Fibroblast of lung (primary cell): ENCODE results near the gene AKNA. TPM values are rescaled to one million over a fixed set of nuclear protein-coding genes. Genes with fewer than 3 reads are reported as not detected.

Experiments used
- DNase-seq, 2 donors: peaks; one replicate each; pipeline versions ENCODE4 v3.0.0 to v3.0.0-alpha.2; 2010; ENCODE audit warnings: low read depth in 2 of 2
- H2AFZ ChIP-seq: 2 replicates; pipeline ENCODE4 v1.5.1; 2012; ENCODE audit warnings: low read length, control low read depth, inconsistent platforms
- H3K27ac ChIP-seq: 2 replicates; pipeline ENCODE4 v1.5.1; 2011; ENCODE audit warnings: low read length, control low read depth; ENCODE audit not compliant: insufficient read depth
- H3K27me3 ChIP-seq: 2 replicates; pipeline ENCODE4 v1.5.1; 2011; ENCODE audit warnings: mild to moderate bottlenecking, low read length; ENCODE audit not compliant: control insufficient read depth, insufficient read depth
- H3K36me3 ChIP-seq: 2 replicates; pipeline ENCODE4 v1.5.1; 2011; ENCODE audit warnings: low read length; ENCODE audit not compliant: control insufficient read depth, insufficient read depth
- H3K4me1 ChIP-seq: 2 replicates; pipeline ENCODE4 v1.5.1; 2011; ENCODE audit warnings: low read length; ENCODE audit not compliant: control insufficient read depth, insufficient read depth; ENCODE audit errors: extremely low read depth
- H3K4me2 ChIP-seq: 2 replicates; pipeline ENCODE4 v1.5.1; 2011; ENCODE audit warnings: low read length, control low read depth; ENCODE audit not compliant: insufficient read depth; ENCODE audit errors: extremely low read depth
- H3K4me3 ChIP-seq, 4 experiments: fragments of 200-600 bp in 1 of 4; sonication (generic) in 1 of 4; replicated peaks in 1 of 4; 2 replicates each; pipeline ENCODE4 v1.5.1; 2011 to 2016; ENCODE audit warnings: low read length in 4 of 4, low read depth in 3 of 4, mild to moderate bottlenecking in 3 of 4, control low read depth in 2 of 4, inconsistent platforms in 1 of 4, mixed read lengths in 1 of 4; ENCODE audit not compliant: insufficient read depth in 1 of 4; ENCODE audit errors: control extremely low read depth in 1 of 4
- H3K79me2 ChIP-seq: 2 replicates; pipeline ENCODE4 v1.5.1; 2012; ENCODE audit warnings: mild to moderate bottlenecking, low read length, inconsistent platforms; ENCODE audit not compliant: control insufficient read depth, insufficient read depth
- H3K9ac ChIP-seq: 2 replicates; pipeline ENCODE4 v1.5.1; 2011; ENCODE audit warnings: mild to moderate bottlenecking, low read length, control low read depth; ENCODE audit not compliant: insufficient read depth
- H3K9me3 ChIP-seq: 2 replicates; pipeline ENCODE4 v1.5.1; 2012; ENCODE audit warnings: low read depth, low read length; ENCODE audit not compliant: control insufficient read depth, insufficient read depth
- H4K20me1 ChIP-seq: 2 replicates; pipeline ENCODE4 v1.5.1; 2011; ENCODE audit warnings: low read length; ENCODE audit not compliant: control insufficient read depth, insufficient read depth; ENCODE audit errors: extremely low read depth
- EZH2 ChIP-seq: IDR thresholded peaks from 2 replicates; pipeline ENCODE4 v1.5.1; 2012; ENCODE audit warnings: low read length, control low read depth, mild to moderate bottlenecking; ENCODE audit errors: missing control alignments
- polyA plus RNA-seq, 2 donors: library from polyadenylated mRNA; depleted of rRNA in 1 of 2; stranded (reverse) in 1 of 2; unstranded in 1 of 2; fragments of >200 nt; gene quantifications; 2 replicates each; pipeline ENCODE4 v1.2.1, GENCODE V29; 2011 to 2012; ENCODE audit warnings: missing spikeins in 1 of 2
- total RNA-seq: library from RNA; depleted of rRNA; stranded (reverse); fragments of >200 nt; gene quantifications from 2 replicates; pipeline ENCODE4 v1.2.1, GENCODE V29; 2014
- TF ChIP-seq, protein P1 (sequence below), 2 donors: IDR thresholded peaks in 1 of 2; conservative IDR thresholded peaks in 1 of 2; 1 replicate in 1 of 2; 2 replicates in 1 of 2; pipeline ENCODE4 v1.5.1; 2011 to 2012; ENCODE audit warnings: low read length in 2 of 2, control low read depth in 1 of 2, inconsistent platforms in 1 of 2, low read depth in 1 of 2, mild to moderate bottlenecking in 1 of 2

AKNA gene
- total and polyA plus RNA-seq, 2 donors (not counting 1 experiment from before 2014, with no cell fraction given): 5.6 to 19.3 TPM

DNA sequence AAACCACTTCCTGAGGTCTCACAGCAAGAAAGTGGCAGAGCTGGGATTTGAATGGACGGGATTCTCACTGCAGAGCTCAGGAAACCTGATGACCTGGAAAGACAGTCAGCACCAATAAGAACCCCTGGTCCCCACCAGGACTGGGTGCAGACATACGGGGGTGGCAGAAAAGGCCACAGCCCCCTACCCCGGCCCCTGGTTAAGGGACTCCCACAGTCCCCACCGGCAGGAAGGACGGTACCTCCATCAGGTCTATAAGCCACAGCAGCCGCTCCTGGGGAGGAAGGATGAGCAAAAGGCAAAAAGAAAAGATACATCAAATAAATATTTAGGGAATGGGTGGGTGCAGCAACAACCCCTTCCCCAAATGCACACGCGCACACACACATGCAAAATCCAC lies 32.0 kb upstream of the AKNA start:
- Histone ChIP-seq H3K79me2 (no peaks in the 10 kb centered on the region), H3K4me1 (no peaks in the 10 kb centered on the region), H3K9me3 (no peaks in the 10 kb centered on the region), H3K36me3 (no peaks in the 10 kb centered on the region), H4K20me1 (no peaks in the 10 kb centered on the region), H3K4me2 (no peak overlapping the region), H3K4me3 (no peak overlapping the region), H3K27ac (no peak overlapping the region), H3K9ac (no peak overlapping the region), H3K27me3 (peaks cover 10% of the 10 kb centered on the region), H2AFZ (no peak overlapping the region)
- no peak for DNase-seq
- TF ChIP-seq, protein P1, sequence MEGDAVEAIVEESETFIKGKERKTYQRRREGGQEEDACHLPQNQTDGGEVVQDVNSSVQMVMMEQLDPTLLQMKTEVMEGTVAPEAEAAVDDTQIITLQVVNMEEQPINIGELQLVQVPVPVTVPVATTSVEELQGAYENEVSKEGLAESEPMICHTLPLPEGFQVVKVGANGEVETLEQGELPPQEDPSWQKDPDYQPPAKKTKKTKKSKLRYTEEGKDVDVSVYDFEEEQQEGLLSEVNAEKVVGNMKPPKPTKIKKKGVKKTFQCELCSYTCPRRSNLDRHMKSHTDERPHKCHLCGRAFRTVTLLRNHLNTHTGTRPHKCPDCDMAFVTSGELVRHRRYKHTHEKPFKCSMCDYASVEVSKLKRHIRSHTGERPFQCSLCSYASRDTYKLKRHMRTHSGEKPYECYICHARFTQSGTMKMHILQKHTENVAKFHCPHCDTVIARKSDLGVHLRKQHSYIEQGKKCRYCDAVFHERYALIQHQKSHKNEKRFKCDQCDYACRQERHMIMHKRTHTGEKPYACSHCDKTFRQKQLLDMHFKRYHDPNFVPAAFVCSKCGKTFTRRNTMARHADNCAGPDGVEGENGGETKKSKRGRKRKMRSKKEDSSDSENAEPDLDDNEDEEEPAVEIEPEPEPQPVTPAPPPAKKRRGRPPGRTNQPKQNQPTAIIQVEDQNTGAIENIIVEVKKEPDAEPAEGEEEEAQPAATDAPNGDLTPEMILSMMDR (conservative IDR thresholded peaks at IDR 0.05 in 1 of 2, IDR thresholded peaks at IDR 0.05 in 1 of 2; ENCODE audit: low read depth in 1 of 2, low read length in 2 of 2): no peak
- TF ChIP-seq EZH2: no peak

DNA sequence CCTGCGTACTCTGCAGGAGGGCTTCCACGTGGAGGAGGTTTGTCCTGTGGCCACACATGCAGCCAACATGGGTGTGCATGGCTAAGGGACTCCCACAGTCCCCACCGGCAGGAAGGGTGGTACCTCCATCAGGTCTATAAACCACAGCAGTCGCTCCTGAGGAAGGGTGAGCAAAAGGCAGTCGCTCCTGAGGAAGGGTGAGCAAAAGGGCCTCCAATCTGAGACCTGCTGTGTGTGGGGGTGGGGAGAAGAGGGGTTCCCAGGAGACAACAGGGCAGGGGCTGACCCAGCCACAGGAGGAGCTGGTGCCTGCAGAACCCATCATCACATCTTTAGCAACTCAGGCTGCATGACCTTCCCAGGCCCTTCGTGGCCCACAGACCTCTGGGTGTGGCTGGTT lies 30.3 kb upstream of the AKNA start:
- Histone ChIP-seq H3K9me3 (no peaks in the 10 kb centered on the region), H3K4me3 (no peak overlapping the region), H3K27me3 (peaks cover 10% of the 10 kb centered on the region), H3K36me3 (no peaks in the 10 kb centered on the region), H3K4me1 (no peaks in the 10 kb centered on the region), H2AFZ (no peak overlapping the region), H3K27ac (no peak overlapping the region), H3K4me2 (no peak overlapping the region), H3K79me2 (no peaks in the 10 kb centered on the region), H3K9ac (no peak overlapping the region), H4K20me1 (no peaks in the 10 kb centered on the region)
- no peak for DNase-seq
- TF ChIP-seq EZH2: no peak
- TF ChIP-seq, protein P1 (conservative IDR thresholded peaks at IDR 0.05 in 1 of 2, IDR thresholded peaks at IDR 0.05 in 1 of 2; ENCODE audit: low read depth in 1 of 2, low read length in 2 of 2): no peak

DNA sequence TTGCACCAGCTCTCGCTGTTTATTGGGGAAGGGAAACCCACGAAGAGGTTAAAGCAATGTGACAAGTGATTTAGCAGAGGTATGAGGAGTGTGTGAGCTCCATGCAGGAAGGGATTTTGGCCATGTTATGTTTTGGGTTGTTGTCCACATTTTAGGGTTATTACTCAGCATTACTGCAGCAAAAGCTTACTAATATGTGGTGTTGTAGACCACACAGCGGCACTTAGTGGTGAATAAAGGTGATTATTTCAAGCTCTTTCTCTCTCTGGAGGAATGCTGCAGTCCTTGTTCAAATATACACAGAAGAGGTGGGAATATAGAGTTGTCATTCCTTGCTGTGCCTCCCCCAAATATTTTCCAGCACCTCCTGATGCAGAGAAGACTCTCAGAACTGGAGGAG lies 29.7 kb upstream of the AKNA start:
- no peak overlapping the region for H3K4me3 ChIP-seq
- H2AFZ ChIP-seq: no peak overlapping the region
- no peaks in the 10 kb centered on the region for H3K79me2 ChIP-seq
- H3K9me3 ChIP-seq: no peaks in the 10 kb centered on the region
- no peak overlapping the region for H3K9ac ChIP-seq
- no peaks in the 10 kb centered on the region for H3K4me1 ChIP-seq
- H3K36me3 ChIP-seq: no peaks in the 10 kb centered on the region
- peak; percentile 56 to 87 for DNase-seq
- no peaks in the 10 kb centered on the region for H4K20me1 ChIP-seq
- peaks cover 10% of the 10 kb centered on the region for H3K27me3 ChIP-seq
- H3K27ac ChIP-seq: no peak overlapping the region
- no peak for TF ChIP-seq EZH2
- TF ChIP-seq, protein P1 (conservative IDR thresholded peaks at IDR 0.05 in 1 of 2, IDR thresholded peaks at IDR 0.05 in 1 of 2; ENCODE audit: low read depth in 1 of 2, low read length in 2 of 2): peak in 1 of 2 donors; percentile 28
- no peak overlapping the region for H3K4me2 ChIP-seq
